NB4 (cell line): Measurements from ENCODE around the gene CNTNAP2.

Experiments used
- CTCF ChIP-seq: IDR thresholded peaks from one replicate; pipeline ENCODE4 v1.5.1; 2012; ENCODE audit warnings: low read depth, low read length
- POLR2A ChIP-seq: IDR thresholded peaks from 2 replicates; pipeline ENCODE4 v1.6.1; 2011; ENCODE audit warnings: mild to moderate bottlenecking; ENCODE audit not compliant: insufficient read length; ENCODE audit errors: extremely low read depth

- no peak for TF ChIP-seq CTCF
- no peak for TF ChIP-seq POLR2A
Observed at GRCh38 chr7:148410905-148411304, 2294.3 kb downstream of the CNTNAP2 start.
